GM12878 (cell line): Measurements from ENCODE around the gene CYB5B. TPM values are rescaled to one million over a fixed set of nuclear protein-coding genes. Genes with fewer than 3 reads are reported as not detected.

Experiments
- BACH1 ChIP-seq: fragments of 450-650 bp; IDR thresholded peaks from 2 replicates; pipeline ENCODE4 v1.6.1; 2017; ENCODE audit warnings: mild to moderate bottlenecking, borderline replicate concordance
- BMI1 ChIP-seq: fragments of 450-650 bp; IDR thresholded peaks from 2 replicates; pipeline ENCODE4 v1.6.1; 2016; ENCODE audit warnings: mild to moderate bottlenecking, moderate library complexity, borderline replicate concordance
- EED ChIP-seq: sonication (generic); IDR thresholded peaks from 2 replicates; pipeline ENCODE4 v1.6.1; 2016; ENCODE audit warnings: antibody characterized with exemption, low read depth
- GABPA ChIP-seq: IDR thresholded peaks from 2 replicates; pipeline ENCODE4 v1.6.1; 2014; ENCODE audit warnings: antibody characterized with exemption, low read depth, mild to moderate bottlenecking, inconsistent platforms
- IKZF1 ChIP-seq: fragments of 450-650 bp; conservative IDR thresholded peaks from 2 replicates; pipeline ENCODE4 v1.6.1; 2017; ENCODE audit warnings: antibody characterized with exemption, mild to moderate bottlenecking
- IKZF2 ChIP-seq, 2 experiments: fragments of 450-650 bp; IDR thresholded peaks; 2 replicates each; pipeline ENCODE4 v1.6.1; 2017; ENCODE audit warnings: mild to moderate bottlenecking in 2 of 2, moderate library complexity in 2 of 2
- MEF2B ChIP-seq: fragments of 450-650 bp; IDR thresholded peaks from 2 replicates; pipeline ENCODE4 v1.6.1; 2018; ENCODE audit warnings: mild to moderate bottlenecking, moderate library complexity; ENCODE audit not compliant: partially characterized antibody, poor library complexity, severe bottlenecking
- MTA3 ChIP-seq: IDR thresholded peaks from 2 replicates; pipeline ENCODE4 v1.6.1; 2012; ENCODE audit warnings: low read length, inconsistent platforms, borderline replicate concordance
- MYC ChIP-seq: IDR thresholded peaks from 2 replicates; pipeline ENCODE4 v1.6.1; 2011; ENCODE audit warnings: mild to moderate bottlenecking, low read length, moderate library complexity, inconsistent platforms; ENCODE audit not compliant: insufficient read depth, insufficient replicate concordance, insufficient read length, severe bottlenecking
- POLR2AphosphoS2 ChIP-seq: IDR thresholded peaks from 2 replicates; pipeline ENCODE4 v1.6.1; 2011; ENCODE audit warnings: low read depth, mild to moderate bottlenecking, low read length, improper control_type of control experiment, moderate library complexity
- RB1 ChIP-seq: fragments of 450-650 bp; formaldehyde crosslinking; IDR thresholded peaks from 2 replicates; pipeline ENCODE4 v1.6.1; 2017; ENCODE audit warnings: mild to moderate bottlenecking, borderline replicate concordance
- RELA ChIP-seq: fragments of 450-650 bp; IDR thresholded peaks from 2 replicates; pipeline ENCODE4 v1.8.0; 2014; ENCODE audit warnings: borderline replicate concordance; ENCODE audit not compliant: partially characterized antibody
- SP1 ChIP-seq: IDR thresholded peaks from one replicate; pipeline ENCODE4 v1.6.1; 2011; ENCODE audit warnings: low read depth, low read length
- SREBF1 ChIP-seq: IDR thresholded peaks from 2 replicates; pipeline ENCODE4 v1.6.1; 2012; ENCODE audit warnings: mild to moderate bottlenecking, low read length
- STAT1 ChIP-seq: fragments of 450-650 bp; conservative IDR thresholded peaks from 2 replicates; pipeline ENCODE4 v1.6.1; 2014; ENCODE audit warnings: antibody characterized with exemption, mild to moderate bottlenecking
- TCF12 ChIP-seq: IDR thresholded peaks from 2 replicates; pipeline ENCODE4 v1.6.1; 2011; ENCODE audit warnings: low read depth, mild to moderate bottlenecking, low read length
- polyA plus RNA-seq, 11 experiments: library from polyadenylated mRNA; depleted of rRNA in 4 of 11; unstranded in 6 of 11; stranded (reverse) in 5 of 11; fragments of >200 nt; fragmentation: Nextera tagmentation in 4 of 11; fragmentation: Illumina TruSeq in 1 of 11; extraction: Ambion mirVana in 4 of 11; extraction: Trizol in 1 of 11; gene quantifications; 1 replicate in 1 of 11; 2 replicates in 10 of 11; pipeline versions ENCODE4 v1.2.1 to v1.2.3, GENCODE V29; 2011 to 2016; ENCODE audit warnings: inconsistent platforms in 2 of 11, missing spikeins in 2 of 11, low read depth in 1 of 11
- total RNA-seq, 4 experiments: library from RNA; depleted of rRNA in 3 of 4; stranded (reverse); fragments of >200 nt in 3 of 4; fragmentation: Illumina TruSeq in 1 of 4; extraction: Trizol in 1 of 4; gene quantifications; 2 replicates each; pipeline versions ENCODE4 v1.2.1 to v1.2.3, GENCODE V29; 2013 to 2021
- TF ChIP-seq, protein P1 (sequence below): fragments of 450-650 bp; IDR thresholded peaks from 2 replicates; pipeline ENCODE4 v1.6.1; 2017; ENCODE audit warnings: mild to moderate bottlenecking, moderate library complexity
- TF ChIP-seq, protein P2 (sequence below): IDR thresholded peaks from 2 replicates; pipeline ENCODE4 v1.6.1; 2011; ENCODE audit warnings: borderline replicate concordance, low read depth, mild to moderate bottlenecking, moderate library complexity, low read length; ENCODE audit not compliant: insufficient read depth, poor library complexity, severe bottlenecking
- TF ChIP-seq, protein P3 (sequence below): fragments of 450-650 bp; IDR thresholded peaks from 2 replicates; pipeline ENCODE4 v1.6.1; 2018; ENCODE audit warnings: mild to moderate bottlenecking, low read depth, moderate library complexity; ENCODE audit not compliant: partially characterized antibody
- TF ChIP-seq, protein P4 (sequence below): IDR thresholded peaks from 2 replicates; pipeline ENCODE4 v1.6.1; 2011; ENCODE audit warnings: borderline replicate concordance, low read depth, mild to moderate bottlenecking, moderate library complexity, mixed read lengths, low read length; ENCODE audit not compliant: insufficient read depth; ENCODE audit errors: extremely low read length

The CYB5B gene
- total and polyA plus RNA-seq, 10 of the 15 experiments (the other 5 are each of a cell fraction or from before 2014, with no cell fraction given), result 145 to 305 (median 179) TPM

DNA sequence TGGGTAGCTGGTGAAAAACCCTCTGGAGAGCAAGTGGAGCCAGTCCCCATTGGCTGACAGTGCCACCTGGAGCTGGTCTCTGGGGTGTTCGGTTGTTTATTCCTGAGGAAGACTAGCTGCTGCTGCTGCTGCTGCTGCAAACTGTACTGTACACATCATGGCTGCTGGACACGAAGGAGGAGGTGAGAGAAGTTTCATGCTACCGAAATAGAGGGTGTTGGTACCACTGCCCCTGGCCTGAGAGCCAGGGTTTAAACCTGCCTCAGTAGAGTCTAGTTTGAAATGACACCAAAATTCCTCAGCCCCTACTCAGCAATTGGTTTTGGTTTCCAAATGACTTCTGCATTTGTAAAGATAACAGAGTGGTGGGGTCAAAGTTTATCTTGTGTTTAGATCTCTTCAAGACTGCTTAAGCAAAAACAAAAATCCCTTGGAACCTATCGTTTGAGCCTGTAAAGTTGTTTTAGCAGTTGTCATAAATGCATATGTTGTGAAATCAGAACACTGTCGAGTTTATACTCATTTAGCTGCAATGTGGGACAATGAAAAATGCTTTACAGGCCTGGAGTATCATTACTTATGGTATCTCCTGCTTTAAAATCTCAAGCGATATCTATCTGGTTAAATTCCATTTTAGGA lies 40.8 kb downstream of the CYB5B start (continued):
- TF ChIP-seq, protein P1, sequence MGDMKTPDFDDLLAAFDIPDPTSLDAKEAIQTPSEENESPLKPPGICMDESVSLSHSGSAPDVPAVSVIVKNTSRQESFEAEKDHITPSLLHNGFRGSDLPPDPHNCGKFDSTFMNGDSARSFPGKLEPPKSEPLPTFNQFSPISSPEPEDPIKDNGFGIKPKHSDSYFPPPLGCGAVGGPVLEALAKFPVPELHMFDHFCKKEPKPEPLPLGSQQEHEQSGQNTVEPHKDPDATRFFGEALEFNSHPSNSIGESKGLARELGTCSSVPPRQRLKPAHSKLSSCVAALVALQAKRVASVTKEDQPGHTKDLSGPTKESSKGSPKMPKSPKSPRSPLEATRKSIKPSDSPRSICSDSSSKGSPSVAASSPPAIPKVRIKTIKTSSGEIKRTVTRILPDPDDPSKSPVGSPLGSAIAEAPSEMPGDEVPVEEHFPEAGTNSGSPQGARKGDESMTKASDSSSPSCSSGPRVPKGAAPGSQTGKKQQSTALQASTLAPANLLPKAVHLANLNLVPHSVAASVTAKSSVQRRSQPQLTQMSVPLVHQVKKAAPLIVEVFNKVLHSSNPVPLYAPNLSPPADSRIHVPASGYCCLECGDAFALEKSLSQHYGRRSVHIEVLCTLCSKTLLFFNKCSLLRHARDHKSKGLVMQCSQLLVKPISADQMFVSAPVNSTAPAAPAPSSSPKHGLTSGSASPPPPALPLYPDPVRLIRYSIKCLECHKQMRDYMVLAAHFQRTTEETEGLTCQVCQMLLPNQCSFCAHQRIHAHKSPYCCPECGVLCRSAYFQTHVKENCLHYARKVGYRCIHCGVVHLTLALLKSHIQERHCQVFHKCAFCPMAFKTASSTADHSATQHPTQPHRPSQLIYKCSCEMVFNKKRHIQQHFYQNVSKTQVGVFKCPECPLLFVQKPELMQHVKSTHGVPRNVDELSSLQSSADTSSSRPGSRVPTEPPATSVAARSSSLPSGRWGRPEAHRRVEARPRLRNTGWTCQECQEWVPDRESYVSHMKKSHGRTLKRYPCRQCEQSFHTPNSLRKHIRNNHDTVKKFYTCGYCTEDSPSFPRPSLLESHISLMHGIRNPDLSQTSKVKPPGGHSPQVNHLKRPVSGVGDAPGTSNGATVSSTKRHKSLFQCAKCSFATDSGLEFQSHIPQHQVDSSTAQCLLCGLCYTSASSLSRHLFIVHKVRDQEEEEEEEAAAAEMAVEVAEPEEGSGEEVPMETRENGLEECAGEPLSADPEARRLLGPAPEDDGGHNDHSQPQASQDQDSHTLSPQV, result no peak
- TF ChIP-seq SP1 (no peak), GABPA (no peak), EED (no peak), IKZF1 (peak; percentile 56), BACH1 (no peak), STAT1 (no peak), BMI1 (no peak), RB1 (no peak), TCF12 (no peak), MEF2B (no peak), SREBF1 (no peak), POLR2AphosphoS2 (no peak), MYC (no peak), IKZF2 (IDR thresholded peaks at IDR 0.05) (peak; percentile 59 to 64; a peak in 3 of 4 replicates), MTA3 (no peak), RELA (no peak)
- TF ChIP-seq, protein P2, sequence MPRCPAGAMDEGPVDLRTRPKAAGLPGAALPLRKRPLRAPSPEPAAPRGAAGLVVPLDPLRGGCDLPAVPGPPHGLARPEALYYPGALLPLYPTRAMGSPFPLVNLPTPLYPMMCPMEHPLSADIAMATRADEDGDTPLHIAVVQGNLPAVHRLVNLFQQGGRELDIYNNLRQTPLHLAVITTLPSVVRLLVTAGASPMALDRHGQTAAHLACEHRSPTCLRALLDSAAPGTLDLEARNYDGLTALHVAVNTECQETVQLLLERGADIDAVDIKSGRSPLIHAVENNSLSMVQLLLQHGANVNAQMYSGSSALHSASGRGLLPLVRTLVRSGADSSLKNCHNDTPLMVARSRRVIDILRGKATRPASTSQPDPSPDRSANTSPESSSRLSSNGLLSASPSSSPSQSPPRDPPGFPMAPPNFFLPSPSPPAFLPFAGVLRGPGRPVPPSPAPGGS, result no peak
- TF ChIP-seq, protein P3, sequence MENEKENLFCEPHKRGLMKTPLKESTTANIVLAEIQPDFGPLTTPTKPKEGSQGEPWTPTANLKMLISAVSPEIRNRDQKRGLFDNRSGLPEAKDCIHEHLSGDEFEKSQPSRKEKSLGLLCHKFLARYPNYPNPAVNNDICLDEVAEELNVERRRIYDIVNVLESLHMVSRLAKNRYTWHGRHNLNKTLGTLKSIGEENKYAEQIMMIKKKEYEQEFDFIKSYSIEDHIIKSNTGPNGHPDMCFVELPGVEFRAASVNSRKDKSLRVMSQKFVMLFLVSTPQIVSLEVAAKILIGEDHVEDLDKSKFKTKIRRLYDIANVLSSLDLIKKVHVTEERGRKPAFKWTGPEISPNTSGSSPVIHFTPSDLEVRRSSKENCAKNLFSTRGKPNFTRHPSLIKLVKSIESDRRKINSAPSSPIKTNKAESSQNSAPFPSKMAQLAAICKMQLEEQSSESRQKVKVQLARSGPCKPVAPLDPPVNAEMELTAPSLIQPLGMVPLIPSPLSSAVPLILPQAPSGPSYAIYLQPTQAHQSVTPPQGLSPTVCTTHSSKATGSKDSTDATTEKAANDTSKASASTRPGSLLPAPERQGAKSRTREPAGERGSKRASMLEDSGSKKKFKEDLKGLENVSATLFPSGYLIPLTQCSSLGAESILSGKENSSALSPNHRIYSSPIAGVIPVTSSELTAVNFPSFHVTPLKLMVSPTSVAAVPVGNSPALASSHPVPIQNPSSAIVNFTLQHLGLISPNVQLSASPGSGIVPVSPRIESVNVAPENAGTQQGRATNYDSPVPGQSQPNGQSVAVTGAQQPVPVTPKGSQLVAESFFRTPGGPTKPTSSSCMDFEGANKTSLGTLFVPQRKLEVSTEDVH, result no peak
- TF ChIP-seq, protein P4, sequence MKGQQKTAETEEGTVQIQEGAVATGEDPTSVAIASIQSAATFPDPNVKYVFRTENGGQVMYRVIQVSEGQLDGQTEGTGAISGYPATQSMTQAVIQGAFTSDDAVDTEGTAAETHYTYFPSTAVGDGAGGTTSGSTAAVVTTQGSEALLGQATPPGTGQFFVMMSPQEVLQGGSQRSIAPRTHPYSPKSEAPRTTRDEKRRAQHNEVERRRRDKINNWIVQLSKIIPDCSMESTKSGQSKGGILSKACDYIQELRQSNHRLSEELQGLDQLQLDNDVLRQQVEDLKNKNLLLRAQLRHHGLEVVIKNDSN, result no peak
